GM12891 (cell line): ENCODE data around the gene G6PC3.
"Not testable (repeated sequence)": the region's sequence is repeated elsewhere in the genome, so short reads cannot be mapped to it uniquely, and the experiment has no call there.

Experiments used
- POLR2A ChIP-seq: IDR thresholded peaks from 2 replicates; pipeline ENCODE4 v1.6.1; 2011; ENCODE audit warnings: low read depth, low read length, control low read depth
- POLR2AphosphoS5 ChIP-seq: IDR thresholded peaks from 2 replicates; pipeline ENCODE4 v1.6.1; 2011; ENCODE audit warnings: low read depth, low read length, control low read depth
- POU2F2 ChIP-seq: IDR thresholded peaks from 2 replicates; pipeline ENCODE4 v1.6.1; 2011; ENCODE audit warnings: low read depth, mild to moderate bottlenecking, control low read depth, low read length, moderate library complexity
- SPI1 ChIP-seq: IDR thresholded peaks from 2 replicates; pipeline ENCODE4 v1.6.1; 2011; ENCODE audit warnings: low read depth, low read length, control low read depth
- TAF1 ChIP-seq: IDR thresholded peaks from 2 replicates; pipeline ENCODE4 v1.6.1; 2011; ENCODE audit warnings: low read depth, low read length, control low read depth

GRCh38 chr17:44021227-44021626, 49.3 kb upstream of the G6PC3 start:
- TF ChIP-seq POU2F2, POLR2AphosphoS5, POLR2A, TAF1, SPI1: not testable (repeated sequence)
